22Rv1 (cell line): ENCODE measurements around the gene TAP1.

Experiments used
- CTCF ChIP-seq: fragments of 450-650 bp; IDR thresholded peaks from 2 replicates; pipeline ENCODE4 v1.5.1; 2017; ENCODE audit warnings: mild to moderate bottlenecking
- ZFX ChIP-seq: fragments of 450-650 bp; IDR thresholded peaks from 2 replicates; pipeline ENCODE4 v1.6.1; 2017; ENCODE audit warnings: antibody characterized with exemption, borderline replicate concordance

DNA sequence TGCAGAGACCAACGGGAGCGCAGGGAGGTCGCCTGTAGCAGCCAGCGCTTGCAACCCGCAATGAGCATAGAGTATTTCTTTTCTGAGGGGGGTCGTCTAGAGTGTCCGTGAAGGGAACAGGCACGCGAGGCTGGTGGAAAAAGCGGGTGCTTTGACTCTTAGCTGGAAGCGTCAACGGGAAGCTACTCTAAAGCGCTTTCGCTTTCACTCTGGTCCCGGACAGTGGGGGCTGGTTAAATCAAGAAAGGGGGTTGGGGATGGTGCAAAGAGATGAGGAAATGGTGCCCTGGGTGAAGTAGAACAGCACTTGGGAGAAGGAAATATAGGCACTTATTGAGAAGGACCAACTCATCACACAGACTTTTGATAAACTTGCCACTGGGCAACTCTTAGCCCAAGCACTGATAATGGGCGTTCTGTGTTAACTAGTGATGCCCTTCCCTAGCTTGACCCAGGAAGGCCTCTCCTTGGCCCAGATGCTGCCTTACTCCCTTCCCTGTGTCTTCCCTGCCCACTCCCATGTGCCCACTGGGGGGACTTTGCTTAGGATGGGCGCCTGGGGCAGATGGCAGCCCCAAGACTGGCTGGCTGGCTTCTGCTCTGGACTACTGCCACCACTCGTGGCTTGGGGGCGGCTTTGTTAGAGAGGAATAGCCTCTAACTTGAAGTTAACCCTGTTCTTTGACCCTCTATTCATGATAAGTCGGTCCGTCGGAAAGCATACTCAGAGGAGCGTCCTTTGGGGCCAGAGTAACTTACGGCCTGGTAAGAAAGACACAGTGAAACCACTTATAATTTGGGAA lies 1.1 kb upstream of the TAP1 start:
- TF ChIP-seq CTCF (no peak), ZFX (no peak)
